ENCODE measurements around the gene SLC16A5.

Gene SLC16A5

DNA sequence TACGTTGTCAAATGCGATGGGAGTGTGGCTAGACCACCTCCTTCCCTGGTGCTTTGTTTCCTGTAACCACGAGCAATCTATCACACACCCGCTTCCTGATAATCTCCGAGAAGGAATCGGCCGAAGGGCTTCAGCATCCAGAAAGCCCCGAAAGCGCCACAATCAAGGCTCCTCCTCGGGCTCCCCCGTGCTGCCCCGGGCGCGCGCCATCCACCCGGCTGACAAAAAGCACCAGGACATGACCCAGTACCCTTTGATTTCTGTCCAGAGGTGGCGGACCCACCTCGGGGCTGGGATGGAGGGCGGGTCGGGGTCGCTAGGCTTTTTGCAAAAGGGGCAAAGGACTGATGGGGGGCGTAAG lies 21.3 kb downstream of the SLC16A5 start:
- H3K4me3 ChIP-seq (ENCODE audit: low read length): peak overlapping the region; percentile 87
- TF ChIP-seq, protein P1, sequence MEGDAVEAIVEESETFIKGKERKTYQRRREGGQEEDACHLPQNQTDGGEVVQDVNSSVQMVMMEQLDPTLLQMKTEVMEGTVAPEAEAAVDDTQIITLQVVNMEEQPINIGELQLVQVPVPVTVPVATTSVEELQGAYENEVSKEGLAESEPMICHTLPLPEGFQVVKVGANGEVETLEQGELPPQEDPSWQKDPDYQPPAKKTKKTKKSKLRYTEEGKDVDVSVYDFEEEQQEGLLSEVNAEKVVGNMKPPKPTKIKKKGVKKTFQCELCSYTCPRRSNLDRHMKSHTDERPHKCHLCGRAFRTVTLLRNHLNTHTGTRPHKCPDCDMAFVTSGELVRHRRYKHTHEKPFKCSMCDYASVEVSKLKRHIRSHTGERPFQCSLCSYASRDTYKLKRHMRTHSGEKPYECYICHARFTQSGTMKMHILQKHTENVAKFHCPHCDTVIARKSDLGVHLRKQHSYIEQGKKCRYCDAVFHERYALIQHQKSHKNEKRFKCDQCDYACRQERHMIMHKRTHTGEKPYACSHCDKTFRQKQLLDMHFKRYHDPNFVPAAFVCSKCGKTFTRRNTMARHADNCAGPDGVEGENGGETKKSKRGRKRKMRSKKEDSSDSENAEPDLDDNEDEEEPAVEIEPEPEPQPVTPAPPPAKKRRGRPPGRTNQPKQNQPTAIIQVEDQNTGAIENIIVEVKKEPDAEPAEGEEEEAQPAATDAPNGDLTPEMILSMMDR (conservative IDR thresholded peaks at IDR 0.05; ENCODE audit: low read length): no peak
- no peak for DNase-seq (ENCODE audit: low read depth)

DNA sequence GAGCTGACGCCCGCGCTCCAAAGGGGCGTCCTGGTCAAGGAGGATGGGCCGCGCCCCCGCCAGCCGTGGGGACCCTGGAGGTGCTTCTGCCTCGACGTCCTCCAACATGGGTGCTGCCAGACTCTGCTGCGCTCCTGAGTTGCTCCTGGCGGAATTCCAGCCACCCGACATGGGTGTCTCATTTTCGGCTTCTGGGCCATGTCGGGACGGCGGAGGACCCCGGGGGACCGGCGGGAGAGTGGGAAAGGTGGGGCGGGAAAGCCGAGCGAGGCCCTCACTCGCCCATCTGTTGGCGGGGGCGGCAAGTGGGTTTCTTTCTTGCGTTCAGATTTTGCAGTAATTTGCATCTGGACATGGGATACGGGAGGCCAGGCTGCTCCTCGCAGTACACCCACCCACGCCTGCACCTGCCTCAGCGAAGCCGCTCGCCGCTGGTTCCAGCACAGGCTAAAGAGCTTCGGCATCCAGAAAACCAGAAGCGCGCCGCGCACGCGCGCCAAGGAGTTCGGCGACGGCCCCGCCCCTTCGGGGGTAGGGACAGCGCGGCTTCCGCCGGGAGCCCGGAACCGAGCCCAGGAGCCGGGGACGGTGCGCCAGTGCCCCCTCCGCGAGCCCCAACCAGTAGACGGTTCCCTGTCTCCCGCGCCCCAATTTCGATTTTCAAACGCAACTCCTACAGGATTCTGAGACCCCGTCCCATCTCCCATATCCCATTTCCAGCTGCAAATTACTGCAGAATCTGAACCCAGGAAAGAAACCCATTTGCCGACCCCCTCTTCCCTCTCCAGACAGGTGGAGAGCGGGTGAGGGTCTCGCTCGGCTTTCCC lies 21.9 kb downstream of the SLC16A5 start, which contains the start of gene ARMC7:
Gene ARMC7 (plus strand): TSS at position 563 of the 827 bp plus-strand sequence. CDS start 320 bp downstream, outside the sequence.
- TF ChIP-seq, protein P1 (conservative IDR thresholded peaks at IDR 0.05; ENCODE audit: low read length): no peak
- H3K4me3 ChIP-seq (ENCODE audit: low read length): peak within 1 kb of the TSS; percentile 87
- DNase-seq (ENCODE audit: low read depth): peak; percentile 76

DNA sequence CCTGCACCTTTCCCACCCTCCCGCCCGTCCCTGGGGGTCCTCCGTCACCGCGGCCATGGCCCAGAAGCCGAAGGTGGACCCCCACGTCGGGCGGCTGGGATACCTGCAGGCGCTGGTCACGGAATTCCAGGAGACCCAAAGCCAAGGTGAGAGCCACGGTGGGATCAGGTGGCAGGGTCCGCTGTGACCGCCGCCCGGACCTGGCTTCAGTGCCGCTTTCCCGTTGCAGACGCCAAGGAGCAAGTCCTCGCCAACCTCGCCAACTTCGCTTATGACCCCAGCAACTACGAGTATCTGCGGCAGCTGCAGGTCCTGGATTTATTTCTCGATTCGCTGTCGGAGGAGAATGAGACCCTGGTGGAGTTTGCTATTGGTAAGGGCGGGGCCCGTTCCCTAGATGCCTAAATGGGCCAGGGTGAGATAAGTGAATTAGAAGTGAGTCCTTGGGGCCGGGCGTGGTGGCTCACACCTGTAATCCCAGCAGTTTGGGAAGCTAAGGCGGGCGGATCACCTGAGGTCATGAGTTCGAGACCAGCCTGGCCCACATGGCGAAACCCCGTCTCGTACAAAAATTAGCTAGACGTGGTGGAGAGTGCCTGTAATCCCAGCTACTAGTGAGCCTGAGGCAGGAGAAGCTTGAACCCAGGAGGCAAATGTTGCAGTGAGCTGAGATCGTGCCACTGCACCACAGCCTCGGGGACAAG lies 22.6 kb downstream of the SLC16A5 start:
- TF ChIP-seq, protein P1 (conservative IDR thresholded peaks at IDR 0.05; ENCODE audit: low read length): no peak
- peak overlapping the region; percentile 87 for H3K4me3 ChIP-seq (ENCODE audit: low read length)
- DNase-seq (ENCODE audit: low read depth): peak; percentile 18

DNA sequence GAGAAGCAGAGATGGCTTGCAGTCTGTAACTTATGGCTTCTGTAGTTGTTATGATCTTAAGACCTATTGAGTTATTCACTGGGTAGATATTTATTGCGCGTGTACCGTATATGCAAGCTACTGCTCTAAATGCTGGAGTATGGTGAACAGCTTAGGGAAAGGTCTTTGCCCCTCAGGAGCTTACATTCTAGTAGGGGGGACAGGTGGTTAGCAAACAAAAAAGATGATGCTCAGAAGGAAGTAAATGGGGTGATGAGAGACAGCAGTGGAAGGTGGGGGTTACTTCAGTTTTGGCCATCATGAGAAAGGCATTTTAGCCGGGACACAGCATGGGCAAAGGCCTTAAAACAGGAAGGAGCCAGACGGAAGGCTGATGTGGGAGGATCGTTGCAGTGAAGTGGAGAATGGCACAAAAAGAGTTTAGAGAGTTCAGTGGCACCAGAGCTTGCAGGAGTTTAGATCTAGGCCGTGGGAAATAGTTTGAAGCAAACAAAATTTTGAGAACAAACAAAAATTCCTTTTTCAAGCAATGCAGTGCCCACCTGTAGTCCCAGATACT lies 24.1 kb downstream of the SLC16A5 start:
- H3K4me3 ChIP-seq (ENCODE audit: low read length): no peak overlapping the region
- no peak for DNase-seq (ENCODE audit: low read depth)
- TF ChIP-seq, protein P1 (conservative IDR thresholded peaks at IDR 0.05; ENCODE audit: low read length): no peak

DNA sequence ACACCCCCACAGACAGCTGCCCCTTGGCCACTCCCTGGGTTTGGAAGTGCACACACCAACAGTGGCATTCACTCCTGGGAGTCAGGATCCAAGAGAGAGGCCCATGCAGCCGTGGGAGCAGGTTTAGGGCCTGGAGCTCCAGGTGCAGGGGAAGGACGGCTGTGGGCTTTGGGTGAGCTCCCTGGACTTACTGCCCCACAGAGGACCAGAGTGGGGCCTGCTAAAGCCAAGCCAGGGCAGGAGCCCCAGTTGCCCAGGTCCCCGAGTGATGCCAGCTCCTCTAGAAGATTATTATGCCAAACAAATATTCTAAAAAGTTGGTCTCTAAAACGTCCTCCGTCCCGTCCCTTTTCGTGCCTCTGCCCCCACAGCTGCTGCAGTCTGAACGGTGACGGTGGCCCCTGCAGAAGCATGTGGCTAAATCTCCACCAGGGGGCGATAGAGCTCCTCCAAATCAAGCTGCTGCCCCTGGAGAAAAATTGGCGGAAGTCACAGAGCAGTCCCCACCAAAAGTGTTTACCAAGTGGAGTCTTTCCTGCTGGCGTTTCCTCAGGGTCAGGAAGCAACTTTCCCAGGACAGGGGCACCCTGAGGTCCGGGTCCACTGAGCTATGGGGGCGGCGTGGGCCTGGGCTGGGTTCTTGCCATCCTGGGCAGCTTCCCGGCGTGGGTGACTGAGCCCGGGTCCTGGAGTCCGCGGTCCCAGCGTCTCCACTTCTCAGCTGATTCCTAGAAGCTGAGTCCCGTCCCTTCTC lies 26.2 kb downstream of the SLC16A5 start:
- H3K4me3 ChIP-seq (ENCODE audit: low read length): peak overlapping the region; percentile 68
- TF ChIP-seq, protein P1 (conservative IDR thresholded peaks at IDR 0.05; ENCODE audit: low read length): peak; percentile 88
- peak; percentile 88 for DNase-seq (ENCODE audit: low read depth)

DNA sequence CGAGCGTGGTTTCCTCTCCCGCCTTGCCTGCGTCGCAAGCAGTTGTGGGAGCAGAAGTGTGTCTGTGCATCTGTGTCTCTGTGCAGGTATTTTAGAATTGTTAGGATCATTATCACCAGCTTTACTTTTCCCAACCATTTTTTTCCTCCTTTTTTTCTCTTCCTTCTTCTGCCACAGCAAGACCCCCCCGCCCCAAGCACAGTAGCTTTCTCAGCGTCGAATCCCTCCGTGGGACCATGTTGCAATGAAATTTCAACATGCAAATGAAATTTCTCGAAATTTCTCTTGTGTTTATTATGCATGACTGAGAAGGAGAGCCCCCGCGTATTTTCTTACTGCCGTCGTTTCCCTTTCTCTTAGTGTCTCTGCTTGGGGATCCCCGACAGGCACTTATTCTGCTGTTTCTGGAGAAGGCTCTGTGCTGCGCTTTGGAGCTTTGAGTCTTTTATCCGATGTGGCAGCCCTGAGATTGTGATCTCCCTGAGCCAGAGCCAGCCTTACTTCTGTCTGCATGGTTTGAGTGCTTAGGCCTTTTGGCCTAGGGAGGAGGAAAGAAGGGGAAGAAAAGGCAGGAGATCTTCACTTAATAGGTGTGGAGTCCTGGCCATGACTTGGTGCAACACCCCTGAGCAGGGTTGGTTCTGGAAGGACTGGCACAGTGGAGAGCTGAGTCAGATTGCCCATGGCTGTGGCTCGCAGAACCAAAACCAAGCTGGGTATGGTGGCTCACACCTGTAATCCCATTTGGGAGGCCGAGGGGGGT lies 27.0 kb downstream of the SLC16A5 start:
- H3K4me3 ChIP-seq (ENCODE audit: low read length): peak overlapping the region; percentile 68
- no peak for DNase-seq (ENCODE audit: low read depth)
- TF ChIP-seq, protein P1 (conservative IDR thresholded peaks at IDR 0.05; ENCODE audit: low read length): no peak
